ENCODE results near the gene SERPINB6.
"Not testable (repeated sequence)": the region's sequence is repeated elsewhere in the genome, so short reads cannot be mapped to it uniquely, and the experiment has no call there.

The SERPINB6 gene

DNA sequence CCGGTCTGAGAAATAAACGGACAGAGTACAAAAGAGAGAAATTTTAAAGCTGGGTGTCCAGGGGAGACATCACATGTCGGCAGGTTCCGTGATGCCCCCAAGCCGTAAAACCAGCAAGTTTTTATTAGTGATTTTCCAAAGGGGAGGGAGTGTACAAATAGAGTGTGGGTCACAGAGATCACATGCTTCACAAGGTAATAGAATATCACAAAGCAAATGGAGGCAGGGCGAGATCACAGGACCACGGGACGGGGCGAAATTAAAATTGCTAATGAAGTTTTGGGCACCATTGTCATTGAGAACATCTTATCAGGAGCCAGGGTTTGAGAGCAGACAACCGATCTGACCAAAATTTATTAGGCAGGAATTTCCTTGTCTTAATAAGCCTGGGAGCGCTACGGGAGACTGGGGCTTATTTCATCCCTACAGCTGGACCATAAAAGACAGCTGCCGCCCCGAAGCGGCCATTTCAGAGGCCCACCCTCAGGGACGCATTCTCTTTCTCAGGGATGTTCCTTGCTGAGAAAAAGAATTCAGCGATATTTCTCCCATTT is 37.4 kb upstream of the SERPINB6 start:
- CTCF ChIA-PET: interaction anchor here (2.6 kb wide), 1 partner anchor 20 kb away, joined by 10 read pairs; no protein-coding TSS in a partner anchor
- WGBS (ENCODE audit: insufficient coverage): 97% methylated on average over 16 of the region's 17 CpGs
- POLR2A ChIA-PET: not testable (repeated sequence)

DNA sequence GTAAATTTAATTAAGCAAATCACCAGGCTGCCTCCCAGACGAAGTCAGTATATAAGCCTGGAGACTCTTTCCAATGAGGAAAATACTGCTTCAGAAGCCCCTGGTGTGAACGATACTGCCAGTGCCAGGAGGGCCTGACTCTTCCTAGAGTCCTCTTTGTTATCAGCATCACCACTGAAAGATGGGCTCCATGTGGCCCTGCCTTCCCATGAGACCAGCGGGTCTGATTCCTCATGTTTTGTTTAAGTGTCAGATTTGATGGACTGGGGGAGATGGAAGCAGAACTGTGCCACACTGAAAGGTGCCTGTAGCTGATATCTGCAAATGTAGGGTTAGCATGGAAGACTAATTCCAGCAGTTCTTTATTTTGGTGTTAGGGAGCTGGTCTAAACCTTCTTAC is 36.2 kb upstream of the SERPINB6 start:
- DNase-seq: no peak
- Histone ChIP-seq H3K36me3 (ENCODE audit: control insufficient read depth in 4 of 4, insufficient read depth in 4 of 4, low read length in 3 of 4) (peaks cover 10 to 62% (median 37%) of the 10 kb centered on the region in 4 experiments), H3K4me1 (ENCODE audit: control extremely low read depth in 1 of 4, control insufficient read depth in 4 of 4, insufficient read depth in 4 of 4, low read length in 3 of 4) (peaks cover 0 to 3% (median 0%) of the 10 kb centered on the region in 4 experiments), H3K4me3 (ENCODE audit: control insufficient read depth in 1 of 7, extremely low read depth in 1 of 7, insufficient read depth in 4 of 7, low read depth in 2 of 7, low read length in 6 of 7) (no peak overlapping the region), H3K27me3 (replicated peaks in 2 of 5; ENCODE audit: control insufficient read depth in 4 of 5, insufficient read depth in 5 of 5, low read length in 4 of 5) (no peaks in the 10 kb centered on the region), H3K27ac (ENCODE audit: insufficient read depth in 1 of 2, low read depth in 1 of 2, low read length in 2 of 2, poor library complexity in 1 of 2, severe bottlenecking in 2 of 2) (no peak overlapping the region), H3K9me3 (ENCODE audit: control extremely low read depth in 1 of 5, control insufficient read depth in 4 of 5, insufficient read depth in 2 of 5, low read depth in 1 of 5, low read length in 4 of 5) (peaks cover 5 to 26% (median 14%) of the 10 kb centered on the region in 5 experiments)
- ChIA-PET CTCF (interaction anchor here (0.7 to 2.6 kb wide), 3 partner anchors 13 to 61 kb away, joined by 3 to 10 read pairs (median 5); partner anchors contain the start of gene RIPK1), POLR2A (no interaction called here)
- WGBS (ENCODE audit: insufficient coverage): 100% methylated on average over 3 of the region's 3 CpGs

More for the DNA sequence above, 37.4 kb upstream of the SERPINB6 start:
- DNase-seq; H3K4me3 ChIP-seq (ENCODE audit: control insufficient read depth in 1 of 7, extremely low read depth in 1 of 7, insufficient read depth in 4 of 7, low read depth in 2 of 7, low read length in 6 of 7); H3K27me3 ChIP-seq (replicated peaks in 2 of 5; ENCODE audit: control insufficient read depth in 4 of 5, insufficient read depth in 5 of 5, low read length in 4 of 5); H3K27ac ChIP-seq (ENCODE audit: insufficient read depth in 1 of 2, low read depth in 1 of 2, low read length in 2 of 2, poor library complexity in 1 of 2, severe bottlenecking in 2 of 2): not testable (repeated sequence)
- peaks cover 0 to 11% (median 4%) of the 10 kb centered on the region in 4 experiments for H3K4me1 ChIP-seq (ENCODE audit: control extremely low read depth in 1 of 4, control insufficient read depth in 4 of 4, insufficient read depth in 4 of 4, low read length in 3 of 4)
- peaks cover 5 to 27% (median 15%) of the 10 kb centered on the region in 5 experiments for H3K9me3 ChIP-seq (ENCODE audit: control extremely low read depth in 1 of 5, control insufficient read depth in 4 of 5, insufficient read depth in 2 of 5, low read depth in 1 of 5, low read length in 4 of 5)
- peaks cover 12 to 64% (median 41%) of the 10 kb centered on the region in 4 experiments for H3K36me3 ChIP-seq (ENCODE audit: control insufficient read depth in 4 of 4, insufficient read depth in 4 of 4, low read length in 3 of 4)

DNA sequence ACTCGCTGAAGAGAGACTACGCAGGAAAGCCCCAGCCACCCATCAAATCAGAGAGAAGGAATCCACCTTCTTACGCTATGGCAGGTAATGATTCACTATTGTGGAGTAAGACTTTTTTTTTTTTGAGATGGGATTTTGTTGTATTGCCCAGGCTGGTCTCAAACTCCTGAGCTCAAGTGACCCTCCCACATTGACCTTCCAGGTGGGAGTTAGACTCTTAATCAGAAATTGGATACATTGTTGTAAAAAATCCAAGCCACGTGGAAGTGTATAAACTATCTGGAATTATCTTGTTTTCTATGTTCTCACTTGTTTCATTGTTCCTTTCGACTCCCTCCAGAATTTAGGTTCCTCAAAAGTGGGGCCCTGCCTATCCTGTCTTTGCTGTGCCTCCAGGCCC is 35.1 kb upstream of the SERPINB6 start:
- DNase-seq: no peak
- Histone ChIP-seq H3K36me3 (ENCODE audit: control insufficient read depth in 4 of 4, insufficient read depth in 4 of 4, low read length in 3 of 4) (peaks cover 10 to 51% (median 27%) of the 10 kb centered on the region in 4 experiments), H3K4me1 (ENCODE audit: control extremely low read depth in 1 of 4, control insufficient read depth in 4 of 4, insufficient read depth in 4 of 4, low read length in 3 of 4) (peaks cover 4 to 6% (median 5%) of the 10 kb centered on the region in 4 experiments), H3K9me3 (ENCODE audit: control extremely low read depth in 1 of 5, control insufficient read depth in 4 of 5, insufficient read depth in 2 of 5, low read depth in 1 of 5, low read length in 4 of 5) (peaks cover 2 to 15% (median 11%) of the 10 kb centered on the region in 5 experiments), H3K27me3 (replicated peaks in 2 of 5; ENCODE audit: control insufficient read depth in 4 of 5, insufficient read depth in 5 of 5, low read length in 4 of 5) (no peaks in the 10 kb centered on the region), H3K27ac (ENCODE audit: insufficient read depth in 1 of 2, low read depth in 1 of 2, low read length in 2 of 2, poor library complexity in 1 of 2, severe bottlenecking in 2 of 2) (no peak overlapping the region), H3K4me3 (ENCODE audit: control insufficient read depth in 1 of 7, extremely low read depth in 1 of 7, insufficient read depth in 4 of 7, low read depth in 2 of 7, low read length in 6 of 7) (no peak overlapping the region)
- WGBS (ENCODE audit: insufficient coverage): 96% methylated on average over 2 of the region's 5 CpGs
- ChIA-PET POLR2A (no interaction called here), CTCF (interaction anchor here (1.8 kb wide), 1 partner anchor 62 kb away, joined by 5 read pairs; the partner anchor contains the start of gene RIPK1)

GRCh38 chr6:3005874-3006273 is 34.5 kb upstream of the SERPINB6 start:
- DNase-seq: no peak
- no peak overlapping the region for H3K4me3 ChIP-seq (ENCODE audit: control insufficient read depth in 1 of 7, extremely low read depth in 1 of 7, insufficient read depth in 4 of 7, low read depth in 2 of 7, low read length in 6 of 7)
- peaks cover 2 to 10% (median 7%) of the 10 kb centered on the region in 5 experiments for H3K9me3 ChIP-seq (ENCODE audit: control extremely low read depth in 1 of 5, control insufficient read depth in 4 of 5, insufficient read depth in 2 of 5, low read depth in 1 of 5, low read length in 4 of 5)
- CTCF ChIA-PET: no interaction called here
- POLR2A ChIA-PET: no interaction called here
- WGBS (ENCODE audit: insufficient coverage): 98% methylated on average over 9 of the region's 9 CpGs
- peaks cover 10 to 46% (median 26%) of the 10 kb centered on the region in 4 experiments for H3K36me3 ChIP-seq (ENCODE audit: control insufficient read depth in 4 of 4, insufficient read depth in 4 of 4, low read length in 3 of 4)
- H3K27ac ChIP-seq (ENCODE audit: insufficient read depth in 1 of 2, low read depth in 1 of 2, low read length in 2 of 2, poor library complexity in 1 of 2, severe bottlenecking in 2 of 2): no peak overlapping the region
- peaks cover 4 to 10% (median 6%) of the 10 kb centered on the region in 4 experiments for H3K4me1 ChIP-seq (ENCODE audit: control extremely low read depth in 1 of 4, control insufficient read depth in 4 of 4, insufficient read depth in 4 of 4, low read length in 3 of 4)
- no peaks in the 10 kb centered on the region for H3K27me3 ChIP-seq (replicated peaks in 2 of 5; ENCODE audit: control insufficient read depth in 4 of 5, insufficient read depth in 5 of 5, low read length in 4 of 5)

DNA sequence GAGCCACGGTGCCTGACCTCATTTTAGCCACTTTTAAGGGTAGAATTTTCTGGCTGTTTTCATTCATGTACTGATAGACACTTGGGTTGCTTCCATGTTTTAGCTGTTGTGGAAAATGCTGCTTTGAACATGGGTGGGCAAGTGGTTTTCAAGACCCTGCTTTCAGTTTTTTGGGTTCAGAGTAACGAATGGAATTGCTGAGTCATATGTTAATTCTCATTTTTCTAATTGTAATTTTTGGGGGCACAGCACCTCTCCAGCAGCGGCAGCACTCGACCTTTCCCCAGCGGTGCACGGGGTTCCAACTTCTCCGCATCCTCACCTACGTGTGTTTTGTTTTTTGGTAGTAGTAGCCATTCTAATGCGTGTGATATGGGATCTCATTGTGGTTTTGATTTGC is 33.7 kb upstream of the SERPINB6 start:
- CTCF ChIA-PET: interaction anchor here (1.3 kb wide), 1 partner anchor 11 kb away, joined by 3 read pairs; no protein-coding TSS in a partner anchor
- POLR2A ChIA-PET: no interaction called here
- H3K4me3 ChIP-seq (ENCODE audit: control insufficient read depth in 1 of 7, extremely low read depth in 1 of 7, insufficient read depth in 4 of 7, low read depth in 2 of 7, low read length in 6 of 7): no peak overlapping the region

GRCh38 chr6:3003226-3003625 is 31.9 kb upstream of the SERPINB6 start:
- DNase-seq; H3K4me3 ChIP-seq (ENCODE audit: control insufficient read depth in 1 of 7, extremely low read depth in 1 of 7, insufficient read depth in 4 of 7, low read depth in 2 of 7, low read length in 6 of 7); H3K27ac ChIP-seq (ENCODE audit: insufficient read depth in 1 of 2, low read depth in 1 of 2, low read length in 2 of 2, poor library complexity in 1 of 2, severe bottlenecking in 2 of 2); H3K27me3 ChIP-seq (replicated peaks in 2 of 5; ENCODE audit: control insufficient read depth in 4 of 5, insufficient read depth in 5 of 5, low read length in 4 of 5); H3K9me3 ChIP-seq (ENCODE audit: control extremely low read depth in 1 of 5, control insufficient read depth in 4 of 5, insufficient read depth in 2 of 5, low read depth in 1 of 5, low read length in 4 of 5); POLR2A ChIA-PET: not testable (repeated sequence)
- H3K4me1 ChIP-seq (ENCODE audit: control extremely low read depth in 1 of 4, control insufficient read depth in 4 of 4, insufficient read depth in 4 of 4, low read length in 3 of 4): peaks cover 6 to 30% (median 23%) of the 10 kb centered on the region in 4 experiments
- CTCF ChIA-PET: interaction anchor here (1.2 to 3.1 kb wide), 2 partner anchors 16 to 42 kb away, joined by 3 to 18 read pairs; no protein-coding TSS in a partner anchor
- H3K36me3 ChIP-seq (ENCODE audit: control insufficient read depth in 4 of 4, insufficient read depth in 4 of 4, low read length in 3 of 4): peaks cover 5 to 32% (median 12%) of the 10 kb centered on the region in 4 experiments
- WGBS (ENCODE audit: insufficient coverage): no CpG with 5 or more reads among the region's 5 CpGs

More for the DNA sequence above, 33.7 kb upstream of the SERPINB6 start:
- Histone ChIP-seq H3K27me3 (replicated peaks in 2 of 5; ENCODE audit: control insufficient read depth in 4 of 5, insufficient read depth in 5 of 5, low read length in 4 of 5) (no peaks in the 10 kb centered on the region), H3K9me3 (ENCODE audit: control extremely low read depth in 1 of 5, control insufficient read depth in 4 of 5, insufficient read depth in 2 of 5, low read depth in 1 of 5, low read length in 4 of 5) (peaks cover 0 to 2% (median 0%) of the 10 kb centered on the region in 5 experiments), H3K36me3 (ENCODE audit: control insufficient read depth in 4 of 4, insufficient read depth in 4 of 4, low read length in 3 of 4) (peaks cover 8 to 38% (median 18%) of the 10 kb centered on the region in 4 experiments), H3K27ac (ENCODE audit: insufficient read depth in 1 of 2, low read depth in 1 of 2, low read length in 2 of 2, poor library complexity in 1 of 2, severe bottlenecking in 2 of 2) (no peak overlapping the region), H3K4me1 (ENCODE audit: control extremely low read depth in 1 of 4, control insufficient read depth in 4 of 4, insufficient read depth in 4 of 4, low read length in 3 of 4) (peaks cover 6 to 17% (median 10%) of the 10 kb centered on the region in 4 experiments)
- 92% methylated on average over 3 of the region's 9 CpGs for WGBS (ENCODE audit: insufficient coverage)
- DNase-seq: no peak

GRCh38 chr6:3001773-3002293 is 30.5 kb upstream of the SERPINB6 start:
- peak; percentile 86 to 92 (median 91) for DNase-seq
- peaks cover 0 to 24% (median 5%) of the 10 kb centered on the region in 4 experiments for H3K36me3 ChIP-seq (ENCODE audit: control insufficient read depth in 4 of 4, insufficient read depth in 4 of 4, low read length in 3 of 4)
- H3K27me3 ChIP-seq (replicated peaks in 2 of 5; ENCODE audit: control insufficient read depth in 4 of 5, insufficient read depth in 5 of 5, low read length in 4 of 5): no peaks in the 10 kb centered on the region
- H3K4me3 ChIP-seq (ENCODE audit: control insufficient read depth in 1 of 7, extremely low read depth in 1 of 7, insufficient read depth in 4 of 7, low read depth in 2 of 7, low read length in 6 of 7): peak overlapping the region in 1 of 7 experiments; percentile 23
- ChIA-PET POLR2A (interaction anchor here (0.7 to 1.4 kb wide), 4 partner anchors 22 to 249 kb away, joined by 3 to 4 read pairs (median 3); no protein-coding TSS in a partner anchor), CTCF (interaction anchor here (0.7 to 3.3 kb wide), 24 partner anchors 9 to 269 kb away, joined by 3 to 18 read pairs (median 8); partner anchors contain the start of gene RIPK1)
- peak overlapping the region in 1 of 2 experiments; percentile 32 for H3K27ac ChIP-seq (ENCODE audit: insufficient read depth in 1 of 2, low read depth in 1 of 2, low read length in 2 of 2, poor library complexity in 1 of 2, severe bottlenecking in 2 of 2)
- WGBS (ENCODE audit: insufficient coverage): 0% methylated on average over 1 of the region's 2 CpGs
- H3K9me3 ChIP-seq (ENCODE audit: control extremely low read depth in 1 of 5, control insufficient read depth in 4 of 5, insufficient read depth in 2 of 5, low read depth in 1 of 5, low read length in 4 of 5): no peaks in the 10 kb centered on the region
- H3K4me1 ChIP-seq (ENCODE audit: control extremely low read depth in 1 of 4, control insufficient read depth in 4 of 4, insufficient read depth in 4 of 4, low read length in 3 of 4): peaks cover 6 to 30% (median 24%) of the 10 kb centered on the region in 4 experiments

Measured in common myeloid progenitor, CD34-positive (primary cell).